HepG2 (cell line): ENCODE measurements around the gene MTX1. TPM values are rescaled to one million over a fixed set of nuclear protein-coding genes. Genes with fewer than 3 reads are reported as not detected.

Experiments used
- NCOA1 ChIP-seq: sonication (generic); formaldehyde crosslinking; IDR thresholded peaks from 2 replicates; pipeline ENCODE4 v1.9.0; 2021; ENCODE audit warnings: missing genetic modification reagents
- NR2F2 ChIP-seq: IDR thresholded peaks from 2 replicates; pipeline ENCODE4 v1.6.1; 2012; ENCODE audit warnings: low read depth, inconsistent platforms, borderline replicate concordance
- RELA ChIP-seq: sonication (generic); formaldehyde crosslinking; IDR thresholded peaks from 2 replicates; pipeline ENCODE4 v1.4.0; 2020; ENCODE audit warnings: missing genetic modification reagents
- RFX1 ChIP-seq: fragments of 450-650 bp; IDR thresholded peaks from 2 replicates; pipeline ENCODE4 v1.6.1; 2017
- STAT6 ChIP-seq: sonication (generic); formaldehyde crosslinking; IDR thresholded peaks from 2 replicates; pipeline ENCODE4 v1.4.0; 2020; ENCODE audit warnings: missing genetic modification reagents, mild to moderate bottlenecking, borderline replicate concordance
- SYNCRIP ChIP-seq: fragments of 200-400 bp; formaldehyde crosslinking; IDR thresholded peaks from 2 replicates; pipeline ENCODE4 v1.6.1; 2018; ENCODE audit warnings: mild to moderate bottlenecking, low read depth, low read length; ENCODE audit not compliant: insufficient read depth
- ZNF136 ChIP-seq: sonication (generic); formaldehyde crosslinking; IDR thresholded peaks from 2 replicates; pipeline ENCODE4 v1.8.1; 2022; ENCODE audit warnings: low read depth, mild to moderate bottlenecking, moderate library complexity, missing genetic modification reagents
- ZNF24 ChIP-seq: fragments of 450-650 bp; IDR thresholded peaks from 2 replicates; pipeline ENCODE4 v1.6.1; 2017; ENCODE audit warnings: antibody characterized with exemption, mild to moderate bottlenecking
- ZNF318 ChIP-seq: sonication (generic); formaldehyde crosslinking; IDR thresholded peaks from 2 replicates; pipeline ENCODE4 v1.4.0; 2020; ENCODE audit warnings: mild to moderate bottlenecking, missing genetic modification reagents
- ZNF879 ChIP-seq: sonication (generic); formaldehyde crosslinking; IDR thresholded peaks from 2 replicates; pipeline ENCODE4 v1.8.1; 2023; ENCODE audit warnings: missing genetic modification reagents
- polyA plus RNA-seq, 8 experiments: library from polyadenylated mRNA; depleted of rRNA in 3 of 8; stranded (reverse) in 7 of 8; unstranded in 1 of 8; fragments of >200 nt; fragmentation: Illumina TruSeq in 4 of 8; extraction: Trizol in 4 of 8; gene quantifications; 2 replicates each; pipeline versions ENCODE4 v1.2.1 to v1.2.3, GENCODE V29; 2011 to 2016; ENCODE audit warnings: low read depth in 4 of 8, missing spikeins in 1 of 8, mixed read lengths in 1 of 8; ENCODE audit not compliant: insufficient read depth in 1 of 8
- total RNA-seq, 5 experiments: library from RNA; depleted of rRNA; stranded (reverse); fragments of >200 nt; fragmentation: Illumina TruSeq; extraction: Trizol; gene quantifications; 2 replicates each; pipeline ENCODE4 v1.2.3, GENCODE V29; 2016; ENCODE audit warnings: low read depth in 1 of 5
- TF ChIP-seq, protein P1 (sequence below): sonication (generic); formaldehyde crosslinking; IDR thresholded peaks from 2 replicates; pipeline ENCODE4 v1.4.0; 2020; ENCODE audit warnings: missing genetic modification reagents, borderline replicate concordance
- TF ChIP-seq, protein P2 (sequence below): sonication (generic); formaldehyde crosslinking; IDR thresholded peaks from 2 replicates; pipeline ENCODE4 v1.8.0; 2022; ENCODE audit warnings: mild to moderate bottlenecking, missing genetic modification reagents

MTX1 gene
- total and polyA plus RNA-seq, 2 of the 13 experiments (the other 11 are each of a cell fraction or from before 2014, with no cell fraction given), result 64.5 to 72.6 TPM

DNA sequence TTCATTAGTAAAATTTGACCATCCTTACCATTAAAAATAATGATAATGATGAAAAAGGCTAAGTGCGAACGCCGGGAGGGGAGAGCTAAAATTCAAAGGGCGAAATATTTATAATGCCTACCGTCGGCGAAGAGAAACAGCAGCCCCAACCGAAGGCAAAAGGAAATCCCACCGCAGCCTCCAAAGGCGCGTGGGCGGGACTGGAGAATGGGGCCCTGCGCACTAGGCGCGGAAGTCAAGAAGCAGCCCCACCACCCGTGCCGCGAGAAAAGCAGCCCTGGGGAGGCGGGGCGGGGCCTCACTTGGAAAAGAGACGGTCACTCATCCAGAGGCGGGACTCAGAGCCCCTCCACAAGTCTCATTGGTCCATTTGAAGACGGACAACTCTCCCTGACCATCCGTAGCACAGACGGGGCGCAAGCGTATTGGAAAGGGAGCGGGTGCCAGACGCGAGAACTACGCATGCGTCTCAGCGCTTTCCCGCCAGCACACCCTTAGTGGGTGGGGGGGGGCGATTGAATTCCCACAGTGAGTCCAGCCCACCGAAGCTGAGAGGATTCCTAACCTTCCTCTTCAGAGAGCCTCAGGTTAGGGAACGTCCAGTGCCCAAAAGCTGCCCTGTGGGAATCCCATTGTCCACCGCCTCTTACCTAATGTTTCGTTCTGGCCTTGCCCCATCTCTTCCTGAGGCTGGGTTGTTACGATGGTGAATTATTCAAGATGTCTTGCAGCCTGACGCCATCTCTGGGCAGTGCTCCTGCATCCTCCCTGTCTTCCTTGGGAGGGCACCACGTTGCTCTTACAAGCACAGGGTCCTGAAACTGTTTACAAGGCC is 19.0 kb downstream of the MTX1 start (continued):
- TF ChIP-seq ZNF318 (CRISPR knock-in tag), result no peak
- TF ChIP-seq ZNF136 (CRISPR knock-in tag), result no peak
- no peak for TF ChIP-seq ZNF879 (CRISPR knock-in tag)
- TF ChIP-seq RFX1, result no peak
- TF ChIP-seq NCOA1, result no peak
- no peak for TF ChIP-seq NR2F2
- TF ChIP-seq STAT6 (CRISPR knock-in tag), result no peak
- TF ChIP-seq RELA (CRISPR knock-in tag), result 0 out of 2 replicates have a peak, but pooled peaks have one; percentile 50
- no peak for TF ChIP-seq ZNF24
- TF ChIP-seq, protein P1, sequence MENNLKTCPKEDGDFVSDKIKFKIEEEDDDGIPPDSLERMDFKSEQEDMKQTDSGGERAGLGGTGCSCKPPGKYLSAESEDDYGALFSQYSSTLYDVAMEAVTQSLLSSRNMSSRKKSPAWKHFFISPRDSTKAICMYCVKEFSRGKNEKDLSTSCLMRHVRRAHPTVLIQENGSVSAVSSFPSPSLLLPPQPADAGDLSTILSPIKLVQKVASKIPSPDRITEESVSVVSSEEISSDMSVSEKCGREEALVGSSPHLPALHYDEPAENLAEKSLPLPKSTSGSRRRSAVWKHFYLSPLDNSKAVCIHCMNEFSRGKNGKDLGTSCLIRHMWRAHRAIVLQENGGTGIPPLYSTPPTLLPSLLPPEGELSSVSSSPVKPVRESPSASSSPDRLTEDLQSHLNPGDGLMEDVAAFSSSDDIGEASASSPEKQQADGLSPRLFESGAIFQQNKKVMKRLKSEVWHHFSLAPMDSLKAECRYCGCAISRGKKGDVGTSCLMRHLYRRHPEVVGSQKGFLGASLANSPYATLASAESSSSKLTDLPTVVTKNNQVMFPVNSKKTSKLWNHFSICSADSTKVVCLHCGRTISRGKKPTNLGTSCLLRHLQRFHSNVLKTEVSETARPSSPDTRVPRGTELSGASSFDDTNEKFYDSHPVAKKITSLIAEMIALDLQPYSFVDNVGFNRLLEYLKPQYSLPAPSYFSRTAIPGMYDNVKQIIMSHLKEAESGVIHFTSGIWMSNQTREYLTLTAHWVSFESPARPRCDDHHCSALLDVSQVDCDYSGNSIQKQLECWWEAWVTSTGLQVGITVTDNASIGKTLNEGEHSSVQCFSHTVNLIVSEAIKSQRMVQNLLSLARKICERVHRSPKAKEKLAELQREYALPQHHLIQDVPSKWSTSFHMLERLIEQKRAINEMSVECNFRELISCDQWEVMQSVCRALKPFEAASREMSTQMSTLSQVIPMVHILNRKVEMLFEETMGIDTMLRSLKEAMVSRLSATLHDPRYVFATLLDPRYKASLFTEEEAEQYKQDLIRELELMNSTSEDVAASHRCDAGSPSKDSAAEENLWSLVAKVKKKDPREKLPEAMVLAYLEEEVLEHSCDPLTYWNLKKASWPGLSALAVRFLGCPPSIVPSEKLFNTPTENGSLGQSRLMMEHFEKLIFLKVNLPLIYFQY, result no peak
- no peak for TF ChIP-seq SYNCRIP
- TF ChIP-seq, protein P2, sequence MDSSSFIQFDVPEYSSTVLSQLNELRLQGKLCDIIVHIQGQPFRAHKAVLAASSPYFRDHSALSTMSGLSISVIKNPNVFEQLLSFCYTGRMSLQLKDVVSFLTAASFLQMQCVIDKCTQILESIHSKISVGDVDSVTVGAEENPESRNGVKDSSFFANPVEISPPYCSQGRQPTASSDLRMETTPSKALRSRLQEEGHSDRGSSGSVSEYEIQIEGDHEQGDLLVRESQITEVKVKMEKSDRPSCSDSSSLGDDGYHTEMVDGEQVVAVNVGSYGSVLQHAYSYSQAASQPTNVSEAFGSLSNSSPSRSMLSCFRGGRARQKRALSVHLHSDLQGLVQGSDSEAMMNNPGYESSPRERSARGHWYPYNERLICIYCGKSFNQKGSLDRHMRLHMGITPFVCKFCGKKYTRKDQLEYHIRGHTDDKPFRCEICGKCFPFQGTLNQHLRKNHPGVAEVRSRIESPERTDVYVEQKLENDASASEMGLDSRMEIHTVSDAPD (CRISPR knock-in tag), result no peak
